ENCODE measurements around the gene NDUFC2.

DNA sequence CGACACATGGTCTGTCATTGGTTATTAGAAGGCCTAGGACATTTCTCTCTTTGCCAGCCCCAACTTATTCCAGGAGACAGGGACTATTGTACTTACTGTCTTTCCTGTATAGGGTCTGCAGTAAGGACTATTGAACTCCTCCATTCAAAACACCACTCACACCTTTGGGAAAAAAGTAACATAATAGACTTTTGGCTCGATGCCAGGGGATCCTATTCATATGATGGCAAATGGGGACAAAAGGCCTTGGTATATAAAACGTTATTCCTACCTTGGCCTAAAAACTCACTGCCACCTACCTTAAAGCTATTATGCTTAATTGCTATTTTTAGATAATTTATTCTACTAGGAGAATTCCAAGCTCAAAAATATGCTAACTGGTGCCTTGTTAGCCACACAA lies 6.3 kb upstream of the NDUFC2 start:
- TF ChIP-seq, protein P1, sequence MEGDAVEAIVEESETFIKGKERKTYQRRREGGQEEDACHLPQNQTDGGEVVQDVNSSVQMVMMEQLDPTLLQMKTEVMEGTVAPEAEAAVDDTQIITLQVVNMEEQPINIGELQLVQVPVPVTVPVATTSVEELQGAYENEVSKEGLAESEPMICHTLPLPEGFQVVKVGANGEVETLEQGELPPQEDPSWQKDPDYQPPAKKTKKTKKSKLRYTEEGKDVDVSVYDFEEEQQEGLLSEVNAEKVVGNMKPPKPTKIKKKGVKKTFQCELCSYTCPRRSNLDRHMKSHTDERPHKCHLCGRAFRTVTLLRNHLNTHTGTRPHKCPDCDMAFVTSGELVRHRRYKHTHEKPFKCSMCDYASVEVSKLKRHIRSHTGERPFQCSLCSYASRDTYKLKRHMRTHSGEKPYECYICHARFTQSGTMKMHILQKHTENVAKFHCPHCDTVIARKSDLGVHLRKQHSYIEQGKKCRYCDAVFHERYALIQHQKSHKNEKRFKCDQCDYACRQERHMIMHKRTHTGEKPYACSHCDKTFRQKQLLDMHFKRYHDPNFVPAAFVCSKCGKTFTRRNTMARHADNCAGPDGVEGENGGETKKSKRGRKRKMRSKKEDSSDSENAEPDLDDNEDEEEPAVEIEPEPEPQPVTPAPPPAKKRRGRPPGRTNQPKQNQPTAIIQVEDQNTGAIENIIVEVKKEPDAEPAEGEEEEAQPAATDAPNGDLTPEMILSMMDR (conservative IDR thresholded peaks at IDR 0.05 in 1 of 2, IDR thresholded peaks at IDR 0.05 in 1 of 2; ENCODE audit: low read depth in 1 of 2, low read length in 2 of 2): no peak
- no peak for TF ChIP-seq EZH2 (IDR thresholded peaks at IDR 0.05; ENCODE audit: low read length, missing control alignments)
